Endometrial microvascular endothelial cells (primary cell): ENCODE results near the gene IMMT. TPM values are rescaled to one million over a fixed set of nuclear protein-coding genes. Genes with fewer than 3 reads are reported as not detected.
"Not testable (repeated sequence)": the region's sequence is repeated elsewhere in the genome, so short reads cannot be mapped to it uniquely, and the experiment has no call there.

ENCODE experiments used
- in situ Hi-C: cut with HindIII; loops from 2 replicates; pipeline ENCODE4 v1.10.0; 2017; ENCODE audit warnings: low sequenced_read_pairs, low pct_unique_long_range_greater_than_20kb; ENCODE audit errors: inconsistent ontology term
- total RNA-seq: library from RNA; depleted of rRNA; stranded (reverse); fragments of >200 nt; gene quantifications from one replicate; pipeline ENCODE4 v1.2.3, GENCODE V29; 2015; ENCODE audit errors: inconsistent ontology term

Gene IMMT
- total RNA-seq, 1 donor from 2014 or later = 77.8 TPM

DNA sequence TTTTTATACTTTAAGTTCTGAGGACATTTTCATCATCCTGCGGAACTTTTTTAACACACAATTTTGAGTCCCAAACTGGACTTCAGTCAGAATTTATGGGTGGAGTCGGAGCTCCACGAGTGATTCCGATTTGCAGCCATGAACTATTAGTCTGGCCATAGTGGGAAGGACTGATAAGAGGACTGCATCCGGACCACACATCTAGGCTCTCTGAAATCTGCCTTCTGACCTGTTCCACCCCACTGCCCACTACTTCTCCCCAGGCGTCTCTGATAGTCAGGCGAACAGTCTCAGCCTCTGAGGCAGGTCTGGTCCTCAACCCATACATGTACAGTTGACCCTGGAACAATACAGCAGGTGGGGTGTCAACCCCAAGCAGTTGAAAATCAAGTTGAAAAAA lies 9.2 kb upstream of the IMMT start:
- in situ Hi-C loops = no loop called here

DNA sequence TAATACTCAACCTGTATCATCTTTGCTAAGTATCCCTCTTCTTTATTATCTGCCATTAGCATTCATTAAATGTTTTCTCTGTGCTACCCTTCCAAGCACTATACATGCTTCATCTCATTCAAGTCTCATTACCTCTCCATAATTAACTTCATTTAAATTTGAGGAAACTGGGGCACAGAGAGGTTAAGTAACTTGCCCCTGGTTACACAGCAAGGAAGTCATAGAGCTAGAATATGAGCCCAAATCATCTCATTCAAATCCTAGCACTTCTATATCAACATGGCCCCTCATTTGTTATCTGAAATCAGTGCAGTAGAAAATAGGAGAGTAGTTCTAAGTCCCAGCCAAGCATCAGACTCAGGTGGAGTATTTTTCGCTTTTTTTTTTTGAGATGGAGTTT lies 8.4 kb upstream of the IMMT start:
- in situ Hi-C loops = no loop called here

DNA sequence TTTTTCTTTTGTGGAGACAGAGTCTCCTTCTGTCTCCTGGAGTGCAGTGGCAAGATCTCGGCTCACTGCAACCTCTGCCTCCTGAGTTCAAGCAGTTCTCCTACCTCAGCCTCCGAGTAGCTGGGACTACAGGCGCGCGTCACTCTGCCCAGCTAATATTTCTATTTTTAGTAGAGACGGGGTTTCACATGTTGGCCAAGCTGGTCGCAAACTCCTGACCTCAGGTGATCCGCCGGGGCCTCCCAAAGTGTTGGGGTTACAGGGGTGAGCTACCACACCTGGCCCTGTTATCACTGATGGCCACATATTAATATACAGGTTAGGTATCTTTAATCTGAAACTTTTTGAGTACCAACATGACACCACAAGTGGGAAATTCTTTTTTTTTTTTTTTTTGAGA lies 7.4 kb upstream of the IMMT start:
- in situ Hi-C loops = no loop called here

DNA sequence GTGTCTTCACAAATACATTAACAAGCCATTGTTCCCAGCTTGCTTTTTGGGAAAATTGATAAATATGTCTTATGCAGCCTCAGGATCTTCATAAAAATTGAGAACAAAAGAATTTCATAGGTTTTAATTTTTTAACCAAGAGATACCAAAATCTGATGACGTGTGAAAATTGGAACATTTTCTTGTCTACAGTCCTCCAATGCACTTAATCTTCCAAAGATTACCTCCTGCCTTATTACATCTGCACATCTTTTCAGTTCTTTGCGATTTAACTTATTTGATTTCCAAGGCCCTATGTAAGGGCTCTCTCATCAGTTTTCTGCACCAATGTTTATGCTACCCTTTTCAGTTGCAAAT lies 7.1 kb upstream of the IMMT start:
- in situ Hi-C loops = no loop called here

DNA sequence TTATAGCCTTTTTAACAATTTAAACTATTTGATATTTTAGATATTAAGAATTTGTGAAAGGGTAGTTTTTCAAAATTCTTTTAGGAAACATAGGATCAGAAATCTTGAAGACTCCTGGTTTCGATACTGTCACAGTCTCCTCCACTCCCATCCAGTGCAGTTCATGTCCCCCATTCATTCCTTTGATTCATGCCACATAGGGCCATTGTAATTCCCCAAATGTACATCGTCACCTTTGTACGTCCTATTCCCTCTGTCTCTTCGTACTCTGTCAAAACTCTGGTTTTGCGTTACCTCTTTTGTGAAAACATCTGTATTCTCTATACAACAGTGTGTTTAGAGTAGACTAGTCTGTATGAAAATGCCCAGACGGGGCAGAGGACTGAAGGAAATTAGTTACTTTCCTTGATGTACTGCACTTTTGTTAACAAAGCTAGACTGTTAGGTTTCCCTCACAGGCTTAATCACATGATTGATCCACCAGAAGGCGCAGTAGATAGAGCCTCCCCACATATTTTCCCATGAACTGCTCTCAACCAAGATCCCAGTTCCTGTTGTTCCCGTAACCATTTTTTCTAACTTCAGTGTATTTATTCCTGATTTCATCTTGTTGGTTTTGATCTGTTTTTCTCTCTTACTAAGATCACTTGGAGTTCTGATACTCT lies 6.5 kb upstream of the IMMT start:
- in situ Hi-C loops = no loop called here

DNA sequence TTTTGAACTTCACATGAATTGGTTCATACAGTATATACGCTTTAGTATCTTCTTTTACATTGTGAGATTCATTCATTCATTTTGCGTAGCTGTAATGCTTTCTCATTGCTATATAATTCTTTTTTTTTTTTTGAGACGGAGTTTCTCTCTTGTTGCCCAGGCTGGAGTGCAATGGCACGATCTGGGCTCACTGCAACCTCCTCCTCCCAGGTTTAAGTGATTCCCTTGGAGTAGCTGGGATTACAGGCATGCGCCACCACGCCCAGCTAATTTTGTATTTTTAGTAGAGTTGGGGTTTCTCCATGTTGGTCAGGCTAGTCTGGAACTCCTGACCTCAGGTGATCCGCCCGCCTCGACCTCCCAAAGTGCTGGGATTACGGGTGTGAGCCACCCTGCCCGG lies 5.3 kb upstream of the IMMT start:
- in situ Hi-C loops = not testable (repeated sequence)

DNA sequence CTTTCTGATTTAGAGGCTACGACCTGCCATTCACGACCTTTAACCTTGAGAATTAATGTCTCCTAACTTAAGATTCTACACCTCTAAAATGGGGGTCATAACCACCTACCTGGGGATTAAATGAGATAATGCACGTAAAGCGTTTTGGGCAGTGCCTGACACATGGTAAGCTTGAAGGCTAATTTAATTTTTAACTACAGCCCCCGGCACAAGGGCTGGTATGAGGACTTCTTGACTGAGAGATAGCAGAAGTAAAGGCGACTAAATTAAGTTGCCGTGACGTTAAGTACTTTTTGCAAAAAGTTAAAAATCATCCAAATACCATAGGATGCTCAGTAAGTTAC lies 4.5 kb upstream of the IMMT start:
- in situ Hi-C loops = no loop called here

DNA sequence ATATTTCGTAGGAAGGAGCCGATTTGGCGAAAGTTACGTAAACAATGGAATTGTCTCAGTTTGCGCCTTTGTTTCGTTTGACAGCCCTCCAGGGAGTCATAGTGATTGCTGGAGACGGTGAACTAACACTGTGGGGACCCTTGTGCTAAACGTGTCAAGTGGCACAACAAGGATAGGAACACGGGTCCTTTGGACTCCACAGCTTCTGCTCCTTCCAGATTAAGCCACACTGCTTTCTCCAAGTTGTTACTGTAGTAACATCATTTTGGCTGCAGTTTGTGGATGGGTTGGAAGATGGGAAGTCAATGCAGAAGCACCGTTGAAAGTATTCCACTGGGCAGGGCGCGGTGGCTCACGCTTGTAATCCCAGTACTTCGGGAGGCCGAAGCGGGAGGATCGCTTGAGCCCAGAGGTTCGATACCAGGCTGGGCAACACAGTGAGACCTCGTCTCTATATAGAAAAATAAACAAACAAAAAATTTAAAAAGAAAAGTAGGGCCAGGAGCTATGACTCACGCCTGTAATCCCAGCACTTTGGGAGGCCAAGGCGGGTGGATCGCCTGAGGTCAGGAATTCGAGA lies 636 bp upstream of the IMMT start:
- in situ Hi-C loops = no loop called here

DNA sequence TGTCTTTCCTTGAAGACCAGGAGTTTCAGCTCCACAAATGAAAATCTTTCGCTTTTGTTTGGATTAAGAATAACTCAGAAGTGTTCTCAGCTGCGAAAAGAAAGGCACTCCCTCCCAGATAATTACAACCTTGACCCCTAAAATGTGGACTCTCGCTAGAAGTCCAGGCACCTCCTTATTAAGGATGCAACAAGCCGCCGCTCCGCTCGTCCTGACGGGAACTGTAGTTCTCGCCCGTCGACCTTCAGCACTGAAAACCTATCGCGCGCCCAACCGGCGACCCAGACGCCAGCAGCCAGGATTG lies 559 bp downstream of the IMMT start:
- in situ Hi-C loops = no loop called here

DNA sequence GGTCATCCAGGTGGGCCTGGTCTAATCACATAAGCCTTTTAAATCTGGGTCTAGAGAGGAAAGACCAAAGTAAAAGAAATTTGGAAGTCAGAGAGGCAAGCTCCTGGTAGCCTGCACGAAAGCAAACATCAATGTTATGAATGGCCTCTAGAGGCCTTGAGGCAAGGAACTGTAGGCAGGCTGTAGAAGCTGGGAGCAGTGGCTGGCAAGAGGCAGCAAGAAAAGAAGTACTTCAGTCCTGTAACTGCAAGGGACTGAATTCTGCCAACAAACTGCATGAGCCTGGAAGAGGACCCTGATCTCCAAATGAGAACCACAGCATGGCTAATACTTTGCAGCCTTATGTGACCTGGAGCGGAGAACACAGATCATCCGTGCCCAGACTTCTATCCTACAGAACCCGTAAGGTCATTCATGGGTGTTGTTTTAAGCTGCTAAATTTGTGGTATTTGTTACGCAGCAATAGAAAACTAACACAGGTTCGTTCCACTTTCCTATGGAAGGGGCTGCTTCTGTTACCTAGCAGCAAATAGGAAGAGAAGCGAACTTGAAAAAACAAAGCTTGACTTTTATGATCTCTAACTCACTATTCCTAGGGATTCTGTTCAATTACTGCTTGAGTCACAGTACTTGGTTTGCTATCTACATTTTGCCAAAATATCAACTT lies 1.2 kb downstream of the IMMT start:
- in situ Hi-C loops = no loop called here

DNA sequence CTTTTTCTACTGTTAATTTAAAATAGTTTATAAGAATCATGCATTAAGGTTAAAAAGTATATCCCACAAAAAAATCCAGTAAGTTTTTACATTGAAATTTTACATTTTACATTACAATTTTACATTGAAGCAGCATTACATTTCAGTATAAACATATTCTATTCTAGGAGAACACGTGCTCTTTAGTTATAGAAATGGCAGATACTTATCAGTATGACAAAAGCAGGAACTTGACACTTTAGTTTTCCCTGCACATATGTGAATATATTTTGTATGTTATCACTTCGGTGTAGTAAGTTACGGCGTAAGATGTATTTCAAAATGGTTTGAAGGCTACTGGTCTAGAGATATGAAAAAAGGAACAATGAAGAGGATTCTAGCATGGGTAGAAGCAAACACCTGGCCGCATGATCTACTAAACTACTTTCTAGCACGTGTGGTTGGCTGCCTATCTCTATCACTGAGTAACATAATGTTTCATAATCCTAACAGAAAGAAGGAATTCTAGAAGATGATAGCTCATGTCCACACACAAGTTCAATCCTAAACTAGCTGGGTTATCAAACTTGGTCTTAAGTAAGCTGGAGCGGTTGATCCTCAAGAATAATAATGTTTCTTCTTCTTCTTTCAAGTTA lies 5.4 kb downstream of the IMMT start:
- in situ Hi-C loops = no loop called here

DNA sequence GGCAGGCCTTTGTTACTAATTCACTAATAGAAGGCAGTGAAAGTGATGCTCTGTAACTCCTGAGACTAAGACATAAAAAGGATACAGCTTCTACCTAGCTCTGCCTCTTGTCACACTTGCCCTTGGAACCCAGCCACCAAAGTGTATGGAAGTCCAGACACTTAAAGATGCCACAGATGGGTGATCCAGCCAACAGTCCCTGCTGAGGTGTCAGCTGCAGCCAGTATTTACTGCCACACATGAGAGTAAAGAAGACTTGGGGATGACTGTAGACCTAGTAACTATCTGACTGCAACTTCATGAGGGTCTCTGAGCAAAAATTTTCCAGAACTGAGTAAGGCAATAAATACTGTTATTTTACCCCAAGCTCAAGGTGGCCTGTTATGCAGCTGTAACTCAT lies 8.8 kb downstream of the IMMT start:
- in situ Hi-C loops = no loop called here

DNA sequence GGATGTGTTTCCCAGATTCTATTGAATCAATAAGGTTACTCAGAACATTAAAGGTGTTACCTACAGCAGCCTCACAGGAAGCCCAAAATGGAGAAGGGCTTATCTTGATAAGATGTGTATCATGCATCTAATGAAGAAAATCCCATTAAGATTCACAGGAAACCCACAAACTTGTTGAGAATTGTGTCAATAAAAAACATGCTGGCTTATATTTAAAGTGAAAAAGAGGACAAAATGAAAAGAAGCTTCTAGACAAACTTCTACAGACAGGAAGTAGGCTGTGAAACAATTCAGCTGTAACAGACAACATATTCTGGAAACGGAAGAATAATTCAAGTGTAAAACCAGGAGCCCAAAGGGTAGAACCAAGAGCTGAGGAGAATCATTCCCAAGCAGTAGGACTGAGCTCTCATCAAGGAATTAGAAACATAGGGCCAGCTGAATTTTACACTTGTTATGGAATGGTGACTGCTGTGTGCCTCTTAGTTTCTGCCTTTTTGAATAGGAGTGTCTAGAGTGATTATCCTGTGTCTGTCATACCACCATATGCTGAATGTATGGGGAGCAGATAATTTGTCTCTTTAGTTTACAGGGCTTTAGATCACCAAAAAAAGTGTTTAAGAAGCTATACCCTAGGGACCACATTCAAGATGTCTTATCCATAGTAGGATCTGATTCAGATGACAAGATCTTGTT lies 9.6 kb downstream of the IMMT start:
- in situ Hi-C loops = no loop called here

DNA sequence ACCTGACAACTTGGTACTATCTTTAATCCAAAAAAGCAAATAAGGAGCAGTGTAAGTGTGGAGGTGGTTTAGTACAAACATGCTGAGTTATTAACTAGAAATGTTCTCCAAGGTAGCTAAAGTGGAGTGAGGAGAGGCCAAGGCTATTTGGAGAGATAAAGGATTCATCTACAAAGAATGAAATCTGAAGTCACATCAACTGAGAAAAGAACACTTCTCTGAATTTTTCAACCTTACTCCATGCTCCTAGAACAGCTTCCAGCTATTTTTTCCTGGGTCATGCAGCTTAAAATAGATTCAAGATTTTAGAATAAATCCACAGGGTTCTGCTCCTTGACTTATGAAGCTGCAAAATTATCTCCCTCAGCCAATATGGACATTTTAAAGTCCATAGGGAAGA lies 18.7 kb downstream of the IMMT start:
- in situ Hi-C loops = no loop called here

DNA sequence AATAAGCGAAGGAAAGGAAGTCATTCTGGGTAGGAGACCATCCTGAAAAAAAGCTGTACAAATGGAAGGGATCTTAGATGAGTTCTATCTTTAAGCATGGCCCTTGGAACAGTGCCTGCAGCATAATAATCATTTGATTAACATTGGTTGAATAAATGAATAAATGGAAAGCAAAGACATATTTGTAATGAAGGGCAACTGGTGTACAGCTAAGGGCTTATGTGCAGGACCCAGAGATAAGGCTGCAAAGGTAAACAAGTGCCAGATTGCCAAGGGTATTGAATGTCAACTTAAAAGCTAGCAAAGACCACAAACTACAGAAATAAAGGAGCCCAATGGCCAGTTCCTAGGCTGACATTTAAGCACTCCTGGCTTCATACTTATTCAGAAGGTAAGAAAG lies 19.4 kb downstream of the IMMT start:
- in situ Hi-C loops = no loop called here

DNA sequence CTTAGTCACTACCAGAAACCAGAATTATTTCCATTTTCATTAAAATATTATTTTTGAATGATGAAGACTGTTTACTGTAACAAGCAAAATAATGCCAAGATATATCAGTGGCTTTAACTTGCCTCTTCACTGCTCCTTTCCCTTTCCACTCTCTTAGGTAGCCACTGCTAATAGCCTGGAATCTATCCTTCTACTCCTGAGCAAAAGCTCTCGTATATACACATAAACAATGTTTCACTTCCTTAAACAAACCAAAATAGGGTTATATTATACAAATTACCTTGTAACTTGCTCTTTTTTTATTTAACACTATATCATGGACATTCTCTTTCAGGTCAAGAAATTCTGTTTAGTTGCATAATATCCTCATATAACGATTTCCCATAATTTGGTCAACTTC lies 20.8 kb downstream of the IMMT start:
- in situ Hi-C loops = no loop called here

DNA sequence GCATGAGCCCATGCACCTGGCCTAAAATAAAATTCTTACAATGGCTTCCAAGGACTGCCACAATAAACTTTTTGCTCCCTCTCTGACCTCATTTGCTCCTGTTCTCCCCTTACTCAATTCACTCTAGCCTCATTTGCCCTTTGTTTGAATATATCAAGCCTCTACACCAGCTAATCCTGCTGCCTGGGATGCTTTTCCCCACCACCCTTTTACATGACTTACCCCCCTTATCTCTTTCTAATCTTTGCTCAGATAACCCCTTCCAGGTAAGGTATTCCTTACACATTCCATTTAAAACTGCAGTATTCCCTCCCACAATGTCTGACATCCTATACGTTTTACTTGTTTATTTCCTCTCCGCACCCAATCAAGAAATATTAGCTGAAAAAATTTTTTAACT lies 22.7 kb downstream of the IMMT start:
- in situ Hi-C loops = no loop called here

DNA sequence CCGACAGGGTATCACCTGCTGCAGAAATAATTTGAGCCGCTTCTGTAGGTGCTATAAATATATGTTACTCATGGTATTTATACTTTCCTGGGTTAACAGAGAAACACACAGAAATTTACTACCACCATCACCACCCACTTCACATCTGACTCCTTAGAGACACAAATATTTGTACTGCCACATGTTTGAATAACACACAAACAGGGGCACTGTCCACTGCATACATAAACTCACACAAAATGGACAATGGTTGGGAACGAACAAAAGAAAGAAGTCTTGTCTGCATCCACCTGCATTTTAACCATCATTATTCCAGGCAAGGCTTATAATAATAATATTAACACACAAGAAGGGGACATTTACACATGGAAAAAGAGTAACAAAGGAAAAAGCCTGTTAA lies 24.0 kb downstream of the IMMT start:
- in situ Hi-C loops = no loop called here

DNA sequence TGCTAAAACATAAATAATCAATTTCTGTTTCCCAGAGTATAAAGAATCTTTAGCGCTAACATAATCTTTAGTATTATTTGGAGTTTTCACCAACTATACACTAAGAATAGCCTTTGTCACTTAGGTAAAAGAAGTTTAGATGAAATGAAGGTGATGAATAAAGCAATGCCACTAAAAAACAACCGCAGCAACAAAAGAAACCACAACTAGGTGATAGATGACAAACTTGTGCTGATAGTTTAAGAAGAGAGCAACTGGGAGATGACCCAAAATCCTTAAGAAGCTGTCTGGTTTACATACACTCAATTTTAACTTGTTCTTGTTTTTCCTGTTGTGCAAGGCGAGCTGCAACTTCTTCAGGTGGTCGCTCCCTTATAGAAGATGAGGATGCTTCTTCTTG lies 24.8 kb downstream of the IMMT start:
- in situ Hi-C loops = no loop called here
